Measurements from ENCODE around the gene NUTM2D.
"Not testable (repeated sequence)": the region's sequence is repeated elsewhere in the genome, so short reads cannot be mapped to it uniquely, and the experiment has no call there.

DNA sequence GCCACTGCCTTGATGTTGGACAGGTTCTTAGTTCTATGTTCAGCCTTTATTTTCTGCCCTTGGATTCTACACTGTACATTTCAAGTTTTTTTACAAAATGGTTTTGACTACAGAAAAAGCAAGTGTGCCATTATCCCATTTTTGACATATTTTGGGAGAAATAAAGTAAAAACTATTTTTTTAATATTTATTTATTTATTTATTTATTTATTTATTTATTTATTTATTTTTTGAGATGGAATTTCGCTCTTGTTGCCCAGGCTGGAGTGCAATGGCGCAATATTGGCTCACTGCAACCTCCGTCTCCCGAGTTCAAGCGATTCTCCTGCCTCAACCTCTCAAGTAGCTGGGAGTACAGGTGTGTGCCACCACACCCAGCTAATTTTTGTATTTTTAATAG is 33.0 kb upstream of the NUTM2D start:
- not testable (repeated sequence) for TF ChIP-seq BCL11A (IDR thresholded peaks at IDR 0.05; ENCODE audit: low read depth, low read length); IRF4 (IDR thresholded peaks at IDR 0.05; ENCODE audit: low read depth, low read length); MTA3 (IDR thresholded peaks at IDR 0.05; ENCODE audit: borderline replicate concordance, low read length)
- TF ChIP-seq, protein P1, sequence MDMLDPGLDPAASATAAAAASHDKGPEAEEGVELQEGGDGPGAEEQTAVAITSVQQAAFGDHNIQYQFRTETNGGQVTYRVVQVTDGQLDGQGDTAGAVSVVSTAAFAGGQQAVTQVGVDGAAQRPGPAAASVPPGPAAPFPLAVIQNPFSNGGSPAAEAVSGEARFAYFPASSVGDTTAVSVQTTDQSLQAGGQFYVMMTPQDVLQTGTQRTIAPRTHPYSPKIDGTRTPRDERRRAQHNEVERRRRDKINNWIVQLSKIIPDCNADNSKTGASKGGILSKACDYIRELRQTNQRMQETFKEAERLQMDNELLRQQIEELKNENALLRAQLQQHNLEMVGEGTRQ (IDR thresholded peaks at IDR 0.05; ENCODE audit: borderline replicate concordance, low read depth, low read length), result not testable (repeated sequence)

All from GM12878 (cell line).